SK-N-SH treated with all-trans-retinoic acid at 6 μM for 48 hours (cell line): ENCODE data around the gene DCTN2.

Experiments
- ATAC-seq: fragments of 200-7000 bp; cut with Tn5 transposase; 3 replicates; pipeline ENCODE4 v1.9.1; 2020; ENCODE audit warnings: mild to moderate bottlenecking, moderate library complexity
- ARNTL ChIP-seq: fragments of 450-650 bp; formaldehyde crosslinking; IDR thresholded peaks from 2 replicates; pipeline ENCODE4 v1.5.0; 2020; ENCODE audit warnings: low read depth, mild to moderate bottlenecking, moderate library complexity, borderline replicate concordance
- GLIS3 ChIP-seq: fragments of 250-450 bp; sonication (Bioruptor Pico); IDR thresholded peaks from 2 replicates; pipeline ENCODE4 v1.5.0; 2020; ENCODE audit warnings: mild to moderate bottlenecking, moderate library complexity
- ISL1 ChIP-seq: fragments of 250-450 bp; sonication (Bioruptor Pico); IDR thresholded peaks from 2 replicates; pipeline ENCODE4 v2.1.2; 2022; ENCODE audit warnings: mild to moderate bottlenecking, moderate library complexity
- PATZ1 ChIP-seq: fragments of 250-450 bp; sonication (Bioruptor Pico); IDR thresholded peaks from 2 replicates; pipeline ENCODE4 v1.8.0; 2020; ENCODE audit warnings: mild to moderate bottlenecking, moderate library complexity, borderline replicate concordance
- POU6F1 ChIP-seq: fragments of 250-450 bp; sonication (Bioruptor Pico); IDR thresholded peaks from 2 replicates; pipeline ENCODE4 v1.8.0; 2021; ENCODE audit warnings: low read depth, mild to moderate bottlenecking, moderate library complexity, borderline replicate concordance
- PPARA ChIP-seq: fragments of 250-450 bp; sonication (Bioruptor Pico); IDR thresholded peaks from 2 replicates; pipeline ENCODE4 v1.5.0; 2020; ENCODE audit warnings: mild to moderate bottlenecking, borderline replicate concordance
- RARB ChIP-seq: fragments of 250-450 bp; sonication (Bioruptor Pico); IDR thresholded peaks from 2 replicates; pipeline ENCODE4 v1.8.0; 2021; ENCODE audit warnings: mild to moderate bottlenecking, moderate library complexity
- SNAI2 ChIP-seq: fragments of 250-450 bp; sonication (Bioruptor Pico); IDR thresholded peaks from 2 replicates; pipeline ENCODE4 v1.5.0; 2020; ENCODE audit warnings: mild to moderate bottlenecking, moderate library complexity
- TOX ChIP-seq: fragments of 250-450 bp; sonication (Bioruptor Pico); IDR thresholded peaks from 2 replicates; pipeline ENCODE4 v1.8.0; 2021; ENCODE audit warnings: mild to moderate bottlenecking, moderate library complexity, borderline replicate concordance
- ZFP30 ChIP-seq: fragments of 450-650 bp; formaldehyde crosslinking; IDR thresholded peaks from 2 replicates; pipeline ENCODE4 v1.5.0; 2022; ENCODE audit warnings: mild to moderate bottlenecking, moderate library complexity
- ZNF70 ChIP-seq: fragments of 450-650 bp; formaldehyde crosslinking; IDR thresholded peaks from 2 replicates; pipeline ENCODE4 v1.5.0; 2020; ENCODE audit warnings: mild to moderate bottlenecking, moderate library complexity
- ZNF8 ChIP-seq: fragments of 450-650 bp; formaldehyde crosslinking; IDR thresholded peaks from 2 replicates; pipeline ENCODE4 v1.5.0; 2020; ENCODE audit warnings: mild to moderate bottlenecking, moderate library complexity
- TF ChIP-seq, protein P1 (sequence below): fragments of 250-450 bp; sonication (Bioruptor Pico); IDR thresholded peaks from 2 replicates; pipeline ENCODE4 v1.5.1; 2021; ENCODE audit warnings: mild to moderate bottlenecking, moderate library complexity
- TF ChIP-seq, protein P2 (sequence below): fragments of 250-450 bp; sonication (Bioruptor Pico); IDR thresholded peaks from 2 replicates; pipeline ENCODE4 v1.5.0; 2020; ENCODE audit warnings: mild to moderate bottlenecking, moderate library complexity

DCTN2 gene

DNA sequence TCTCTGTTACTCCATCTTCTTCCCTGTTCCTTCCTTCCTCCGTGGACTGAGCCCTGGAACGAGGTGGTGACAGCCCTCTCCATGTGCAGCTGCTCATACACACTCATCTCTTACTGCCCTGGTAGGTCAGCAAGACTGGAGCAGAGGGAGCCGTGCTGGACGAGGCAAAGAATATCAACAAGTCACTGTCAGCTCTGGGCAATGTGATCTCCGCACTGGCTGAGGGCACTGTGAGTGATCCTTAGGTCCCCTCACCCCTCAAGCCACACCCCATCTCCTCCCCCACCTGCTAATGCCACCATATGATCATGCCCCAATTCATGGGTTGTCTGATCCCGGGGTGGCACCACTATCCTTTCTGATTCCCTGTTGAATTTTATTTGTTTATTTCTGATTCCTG, 21.8 kb upstream of the DCTN2 start:
- ATAC-seq = no peak
- TF ChIP-seq, protein P1, sequence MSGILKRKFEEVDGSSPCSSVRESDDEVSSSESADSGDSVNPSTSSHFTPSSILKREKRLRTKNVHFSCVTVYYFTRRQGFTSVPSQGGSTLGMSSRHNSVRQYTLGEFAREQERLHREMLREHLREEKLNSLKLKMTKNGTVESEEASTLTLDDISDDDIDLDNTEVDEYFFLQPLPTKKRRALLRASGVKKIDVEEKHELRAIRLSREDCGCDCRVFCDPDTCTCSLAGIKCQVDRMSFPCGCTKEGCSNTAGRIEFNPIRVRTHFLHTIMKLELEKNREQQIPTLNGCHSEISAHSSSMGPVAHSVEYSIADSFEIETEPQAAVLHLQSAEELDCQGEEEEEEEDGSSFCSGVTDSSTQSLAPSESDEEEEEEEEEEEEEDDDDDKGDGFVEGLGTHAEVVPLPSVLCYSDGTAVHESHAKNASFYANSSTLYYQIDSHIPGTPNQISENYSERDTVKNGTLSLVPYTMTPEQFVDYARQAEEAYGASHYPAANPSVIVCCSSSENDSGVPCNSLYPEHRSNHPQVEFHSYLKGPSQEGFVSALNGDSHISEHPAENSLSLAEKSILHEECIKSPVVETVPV = no peak
- TF ChIP-seq ZNF70 (CRISPR knock-in tag) = no peak
- no peak for TF ChIP-seq SNAI2 (CRISPR knock-in tag)
- no peak for TF ChIP-seq ARNTL (CRISPR knock-in tag)
- TF ChIP-seq, protein P2, sequence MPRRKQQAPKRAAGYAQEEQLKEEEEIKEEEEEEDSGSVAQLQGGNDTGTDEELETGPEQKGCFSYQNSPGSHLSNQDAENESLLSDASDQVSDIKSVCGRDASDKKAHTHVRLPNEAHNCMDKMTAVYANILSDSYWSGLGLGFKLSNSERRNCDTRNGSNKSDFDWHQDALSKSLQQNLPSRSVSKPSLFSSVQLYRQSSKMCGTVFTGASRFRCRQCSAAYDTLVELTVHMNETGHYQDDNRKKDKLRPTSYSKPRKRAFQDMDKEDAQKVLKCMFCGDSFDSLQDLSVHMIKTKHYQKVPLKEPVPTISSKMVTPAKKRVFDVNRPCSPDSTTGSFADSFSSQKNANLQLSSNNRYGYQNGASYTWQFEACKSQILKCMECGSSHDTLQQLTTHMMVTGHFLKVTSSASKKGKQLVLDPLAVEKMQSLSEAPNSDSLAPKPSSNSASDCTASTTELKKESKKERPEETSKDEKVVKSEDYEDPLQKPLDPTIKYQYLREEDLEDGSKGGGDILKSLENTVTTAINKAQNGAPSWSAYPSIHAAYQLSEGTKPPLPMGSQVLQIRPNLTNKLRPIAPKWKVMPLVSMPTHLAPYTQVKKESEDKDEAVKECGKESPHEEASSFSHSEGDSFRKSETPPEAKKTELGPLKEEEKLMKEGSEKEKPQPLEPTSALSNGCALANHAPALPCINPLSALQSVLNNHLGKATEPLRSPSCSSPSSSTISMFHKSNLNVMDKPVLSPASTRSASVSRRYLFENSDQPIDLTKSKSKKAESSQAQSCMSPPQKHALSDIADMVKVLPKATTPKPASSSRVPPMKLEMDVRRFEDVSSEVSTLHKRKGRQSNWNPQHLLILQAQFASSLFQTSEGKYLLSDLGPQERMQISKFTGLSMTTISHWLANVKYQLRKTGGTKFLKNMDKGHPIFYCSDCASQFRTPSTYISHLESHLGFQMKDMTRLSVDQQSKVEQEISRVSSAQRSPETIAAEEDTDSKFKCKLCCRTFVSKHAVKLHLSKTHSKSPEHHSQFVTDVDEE (CRISPR knock-in tag) = no peak
- TF ChIP-seq GLIS3 = no peak
- no peak for TF ChIP-seq ZNF8
- no peak for TF ChIP-seq ZFP30 (CRISPR knock-in tag)
- TF ChIP-seq ISL1 = no peak
- no peak for TF ChIP-seq POU6F1 (CRISPR knock-in tag)
- no peak for TF ChIP-seq PATZ1 (CRISPR knock-in tag)
- TF ChIP-seq TOX (CRISPR knock-in tag) = no peak

DNA sequence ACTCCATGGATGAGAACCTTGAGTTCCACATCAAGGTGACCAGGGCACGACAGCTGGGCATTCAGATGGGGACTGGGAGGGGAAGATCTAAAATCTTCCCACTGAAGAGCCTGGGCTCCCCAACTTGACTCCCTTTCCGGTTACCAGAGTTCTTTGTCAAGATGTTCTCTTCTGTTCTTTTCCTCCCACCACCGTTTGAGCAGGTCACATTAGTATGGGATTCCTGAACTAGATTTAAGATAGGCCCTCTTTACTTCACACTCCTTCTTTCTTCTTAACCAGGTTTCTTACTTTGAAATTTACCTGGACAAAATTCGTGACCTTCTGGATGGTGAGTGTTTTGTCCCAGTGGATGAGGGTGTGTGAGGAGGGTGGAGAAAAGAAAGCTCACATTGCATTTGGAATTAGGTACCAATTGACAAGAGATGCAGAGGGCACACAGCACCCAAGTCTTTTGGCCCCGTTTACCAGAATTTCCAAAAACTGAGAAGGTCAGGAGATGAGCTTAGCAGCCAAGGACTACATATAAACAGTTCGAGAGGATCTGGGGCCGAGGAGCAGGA, 17.3 kb upstream of the DCTN2 start:
- ATAC-seq = no peak
- TF ChIP-seq GLIS3 = no peak

DNA sequence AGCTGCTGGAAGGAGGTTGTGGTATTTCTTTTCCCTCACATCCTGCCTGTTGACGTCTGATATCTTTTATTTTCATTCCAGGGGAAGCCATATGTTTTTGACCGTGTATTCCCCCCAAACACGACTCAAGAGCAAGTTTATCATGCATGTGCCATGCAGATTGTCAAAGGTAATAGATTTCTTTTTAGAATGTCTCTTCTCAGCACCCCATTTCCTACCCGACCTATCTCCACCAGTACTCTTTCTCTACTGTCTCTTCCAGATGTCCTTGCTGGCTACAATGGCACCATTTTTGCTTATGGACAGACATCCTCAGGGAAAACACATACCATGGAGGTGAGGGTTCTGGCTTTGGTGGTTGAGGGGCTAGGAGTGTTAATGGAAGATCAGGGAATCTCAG, 16.4 kb upstream of the DCTN2 start:
- no peak for ATAC-seq
- TF ChIP-seq PPARA (no peak), RARB (no peak), ZFP30 (CRISPR knock-in tag) (no peak), POU6F1 (CRISPR knock-in tag) (no peak)
- TF ChIP-seq, protein P2 (CRISPR knock-in tag) = no peak

GRCh38 chr12:57561117-57561516, 14.1 kb upstream of the DCTN2 start:
- peak; percentile 50; the same call in 2 of the 3 replicates for ATAC-seq
